Measurements from ENCODE around the gene CDH26. TPM values are rescaled to one million over a fixed set of nuclear protein-coding genes. Genes with fewer than 3 reads are reported as not detected.
A peak's percentile ranks its signal among the peaks of the same experiment; 100 is the strongest.

The CDH26 gene
- not detected for polyA plus RNA-seq

DNA sequence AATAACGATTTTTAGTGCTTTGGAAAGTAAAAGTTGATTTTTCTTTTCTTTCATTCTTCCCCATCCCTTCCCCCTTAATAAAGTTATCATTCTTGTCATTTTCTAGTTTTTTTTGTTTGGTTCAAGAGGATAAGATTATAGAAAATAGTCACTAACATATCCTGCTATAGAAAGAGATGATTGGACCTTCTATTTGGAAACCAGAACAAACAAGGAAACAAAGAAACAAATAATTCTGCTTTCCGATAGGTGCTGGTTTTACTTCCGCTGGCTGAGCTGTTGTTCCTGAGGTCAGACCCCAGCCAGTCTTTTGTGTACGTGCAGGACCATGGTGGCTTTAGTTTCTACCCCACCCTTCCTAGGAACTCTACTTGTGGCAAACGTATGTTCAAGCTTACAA is at the start of gene CDH26:
CDH26 (plus strand) TSS at position 301 of the 400 bp plus-strand sequence. CDS start 304 bp downstream, outside the sequence.
- Mint-ChIP-seq H3K27me3 (ENCODE audit: low read depth in 3 of 3) (peaks cover 0 to 2% (median 0%) of the 10 kb centered on the region in 3 donors), H3K4me1 (no peaks in the 10 kb centered on the region), H3K9me3 (no peaks in the 10 kb centered on the region), H3K4me3 (no peak within 1 kb of the TSS), H3K27ac (no peak within 1 kb of the TSS), H3K36me3 (peaks cover 8 to 16% (median 12%) of the 10 kb centered on the region in 3 donors)
- no peak for DNase-seq

DNA sequence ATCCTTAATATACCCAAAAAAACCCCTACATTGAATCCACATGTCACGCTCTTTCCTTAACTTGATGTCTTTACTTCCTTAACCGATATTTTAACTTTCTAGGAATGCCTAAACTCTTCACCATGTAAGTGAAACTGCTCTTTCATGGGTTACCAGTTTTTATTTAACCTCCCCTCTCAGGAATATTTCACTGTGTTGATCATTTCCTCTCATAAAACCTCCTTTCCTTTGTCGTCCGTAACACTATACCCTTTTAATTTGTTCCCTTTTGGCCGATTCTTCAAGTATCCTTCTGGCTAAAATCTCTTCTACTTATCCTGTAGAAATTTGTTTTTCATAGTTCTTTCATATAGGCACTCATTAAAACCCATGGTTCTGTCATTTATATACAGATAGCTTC is 49.4 kb upstream of the CDH26 start:
- Mint-ChIP-seq H3K4me1 (no peaks in the 10 kb centered on the region), H3K27ac (no peak overlapping the region), H3K9me3 (no peaks in the 10 kb centered on the region), H3K27me3 (ENCODE audit: low read depth in 3 of 3) (peaks cover 0 to 3% (median 0%) of the 10 kb centered on the region in 3 donors), H3K4me3 (no peak overlapping the region), H3K36me3 (peaks cover 0 to 14% (median 7%) of the 10 kb centered on the region in 3 donors)
- no peak for DNase-seq

DNA sequence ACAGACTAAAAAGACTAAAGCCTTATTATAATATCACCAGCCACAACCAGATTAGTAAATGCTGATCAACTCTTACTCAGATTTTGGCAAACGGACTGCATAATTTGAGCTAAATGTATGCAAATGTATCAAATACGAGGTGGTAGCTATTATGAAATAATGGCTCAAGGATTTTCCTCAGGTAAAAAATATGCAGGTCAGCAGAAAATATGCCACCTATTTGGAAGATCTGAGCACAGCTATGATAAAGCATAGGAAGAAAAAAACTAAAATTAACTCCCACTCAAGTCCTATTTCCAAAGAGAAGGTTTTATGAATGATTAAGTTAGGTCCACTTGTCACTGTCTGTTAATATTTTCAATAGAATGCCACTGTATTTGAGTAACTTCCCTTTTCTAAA is 47.2 kb upstream of the CDH26 start:
- no peak for DNase-seq
- Mint-ChIP-seq H3K9me3 (no peaks in the 10 kb centered on the region), H3K27ac (no peak overlapping the region), H3K4me1 (no peaks in the 10 kb centered on the region), H3K36me3 (peaks cover 0 to 10% (median 7%) of the 10 kb centered on the region in 3 donors), H3K4me3 (no peak overlapping the region), H3K27me3 (ENCODE audit: low read depth in 3 of 3) (peaks cover 0 to 3% (median 0%) of the 10 kb centered on the region in 3 donors)

DNA sequence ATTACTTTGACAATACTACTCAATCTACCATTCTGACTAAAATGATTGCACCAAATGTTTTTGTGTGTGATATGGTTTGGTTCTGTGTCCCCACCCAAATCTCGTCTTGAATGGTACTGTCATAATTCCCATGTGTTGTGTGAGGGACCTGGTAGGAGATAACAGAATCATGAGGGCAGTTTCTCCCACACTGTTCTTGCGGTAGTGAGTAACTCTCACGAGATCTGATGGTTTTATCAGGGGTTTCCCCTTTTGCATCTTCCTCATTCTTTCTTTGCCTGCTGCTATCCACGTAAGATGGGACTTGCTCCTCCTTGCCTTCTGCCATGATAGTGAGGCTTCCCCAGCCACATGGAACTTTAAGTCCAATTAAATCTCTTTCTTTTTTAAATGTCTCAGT is 45.6 kb upstream of the CDH26 start:
- H3K27me3 Mint-ChIP-seq (ENCODE audit: low read depth in 3 of 3), result peaks cover 0 to 3% (median 0%) of the 10 kb centered on the region in 3 donors
- H3K27ac Mint-ChIP-seq, result no peak overlapping the region
- no peak for DNase-seq
- H3K4me3 Mint-ChIP-seq, result no peak overlapping the region
- H3K4me1 Mint-ChIP-seq, result no peaks in the 10 kb centered on the region
- H3K9me3 Mint-ChIP-seq, result no peaks in the 10 kb centered on the region
- peaks cover 0 to 7% (median 7%) of the 10 kb centered on the region in 3 donors for H3K36me3 Mint-ChIP-seq

DNA sequence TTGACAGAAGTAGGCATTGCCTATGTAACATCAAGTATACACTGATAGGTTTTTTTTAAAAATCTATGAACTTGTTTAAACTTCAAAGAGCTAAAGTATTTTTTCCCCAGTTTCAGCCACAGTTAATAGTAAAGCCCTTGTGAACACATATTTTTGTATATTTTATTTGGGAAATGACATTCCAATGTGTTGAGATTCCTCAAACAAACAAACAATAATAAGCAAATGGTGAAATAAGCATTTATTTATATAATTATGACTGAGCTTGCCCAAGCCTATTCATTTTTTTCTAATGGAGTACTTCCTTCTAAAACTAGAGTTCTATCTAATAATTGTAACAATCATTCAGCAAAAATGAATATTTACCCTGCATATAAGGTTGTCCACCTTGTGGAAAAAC is 37.3 kb upstream of the CDH26 start:
- DNase-seq, result no peak
- H3K9me3 Mint-ChIP-seq, result no peaks in the 10 kb centered on the region
- H3K27ac Mint-ChIP-seq, result no peak overlapping the region
- peaks cover 0 to 3% (median 0%) of the 10 kb centered on the region in 3 donors for H3K36me3 Mint-ChIP-seq
- no peaks in the 10 kb centered on the region for H3K4me1 Mint-ChIP-seq
- H3K4me3 Mint-ChIP-seq, result no peak overlapping the region
- peaks cover 1 to 6% (median 2%) of the 10 kb centered on the region in 3 donors for H3K27me3 Mint-ChIP-seq (ENCODE audit: low read depth in 3 of 3)

DNA sequence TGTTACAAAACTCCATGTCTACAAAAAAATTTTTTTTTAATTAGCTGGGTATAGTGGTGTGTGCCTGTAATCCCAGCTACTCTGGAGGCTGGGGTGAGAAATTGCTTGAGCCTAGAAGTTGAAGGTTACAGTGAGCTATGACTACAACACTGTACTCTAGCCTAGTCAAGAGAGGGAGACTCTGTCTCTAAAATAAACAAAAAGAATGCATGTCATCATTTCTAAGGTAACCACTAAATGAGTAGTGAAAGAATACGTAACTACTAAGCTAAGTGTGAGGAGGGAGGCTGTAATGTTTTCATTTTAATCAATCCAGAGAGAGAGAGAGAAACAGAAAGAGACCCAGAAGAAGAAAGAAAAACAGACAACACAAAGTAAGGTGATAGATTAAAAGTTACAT is 34.7 kb upstream of the CDH26 start:
- DNase-seq, result no peak
- Mint-ChIP-seq H3K9me3 (no peaks in the 10 kb centered on the region), H3K4me3 (no peak overlapping the region), H3K27me3 (ENCODE audit: low read depth in 3 of 3) (peaks cover 2 to 6% (median 3%) of the 10 kb centered on the region in 3 donors), H3K27ac (no peak overlapping the region), H3K4me1 (no peaks in the 10 kb centered on the region), H3K36me3 (peaks cover 0 to 3% (median 0%) of the 10 kb centered on the region in 3 donors)

DNA sequence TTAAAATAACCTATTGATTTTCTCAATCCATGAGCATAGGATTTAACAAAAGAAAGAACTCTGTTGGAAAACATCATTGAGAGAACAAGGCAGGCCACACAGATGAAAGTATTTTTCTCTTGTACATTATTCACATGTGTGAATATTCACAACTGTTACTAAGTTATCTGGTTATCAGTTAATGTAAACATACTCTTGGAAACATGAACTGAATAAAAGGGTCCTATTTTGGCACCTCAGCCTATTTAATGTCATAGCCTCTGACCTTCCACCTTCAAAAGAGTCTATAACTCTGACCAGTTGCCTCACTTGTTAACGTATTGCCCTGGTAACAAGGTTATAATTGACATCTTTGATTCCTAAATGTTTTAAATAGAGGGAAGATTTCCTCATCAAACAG is 32.9 kb upstream of the CDH26 start:
- Mint-ChIP-seq H3K4me1 (no peaks in the 10 kb centered on the region), H3K36me3 (no peaks in the 10 kb centered on the region), H3K9me3 (no peaks in the 10 kb centered on the region), H3K27me3 (ENCODE audit: low read depth in 3 of 3) (peaks cover 0 to 6% (median 3%) of the 10 kb centered on the region in 3 donors), H3K4me3 (no peak overlapping the region), H3K27ac (no peak overlapping the region)
- no peak for DNase-seq

DNA sequence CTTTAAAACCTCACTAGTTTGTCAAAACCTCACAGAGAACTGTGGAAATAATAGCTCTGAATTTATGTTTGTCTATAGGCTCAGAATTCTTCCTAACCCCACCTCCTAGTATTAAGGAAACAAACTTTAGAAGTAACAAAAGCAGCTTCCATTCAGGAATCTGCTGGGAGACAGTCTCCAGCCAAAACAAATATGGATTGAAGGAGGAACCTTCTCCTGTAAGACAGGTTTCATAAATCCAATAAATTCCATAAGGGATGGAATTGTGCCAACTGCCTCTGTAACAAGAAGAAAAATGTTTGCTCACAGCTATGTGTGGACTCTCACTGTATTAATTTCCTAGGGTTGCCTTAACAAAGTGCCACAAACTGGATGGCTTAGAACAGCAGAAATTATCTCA is 32.3 kb upstream of the CDH26 start:
- no peaks in the 10 kb centered on the region for H3K4me1 Mint-ChIP-seq
- H3K9me3 Mint-ChIP-seq, result no peaks in the 10 kb centered on the region
- DNase-seq, result no peak
- H3K36me3 Mint-ChIP-seq, result no peaks in the 10 kb centered on the region
- H3K4me3 Mint-ChIP-seq, result no peak overlapping the region
- H3K27me3 Mint-ChIP-seq (ENCODE audit: low read depth in 3 of 3), result peaks cover 0 to 6% (median 3%) of the 10 kb centered on the region in 3 donors
- H3K27ac Mint-ChIP-seq, result no peak overlapping the region

DNA sequence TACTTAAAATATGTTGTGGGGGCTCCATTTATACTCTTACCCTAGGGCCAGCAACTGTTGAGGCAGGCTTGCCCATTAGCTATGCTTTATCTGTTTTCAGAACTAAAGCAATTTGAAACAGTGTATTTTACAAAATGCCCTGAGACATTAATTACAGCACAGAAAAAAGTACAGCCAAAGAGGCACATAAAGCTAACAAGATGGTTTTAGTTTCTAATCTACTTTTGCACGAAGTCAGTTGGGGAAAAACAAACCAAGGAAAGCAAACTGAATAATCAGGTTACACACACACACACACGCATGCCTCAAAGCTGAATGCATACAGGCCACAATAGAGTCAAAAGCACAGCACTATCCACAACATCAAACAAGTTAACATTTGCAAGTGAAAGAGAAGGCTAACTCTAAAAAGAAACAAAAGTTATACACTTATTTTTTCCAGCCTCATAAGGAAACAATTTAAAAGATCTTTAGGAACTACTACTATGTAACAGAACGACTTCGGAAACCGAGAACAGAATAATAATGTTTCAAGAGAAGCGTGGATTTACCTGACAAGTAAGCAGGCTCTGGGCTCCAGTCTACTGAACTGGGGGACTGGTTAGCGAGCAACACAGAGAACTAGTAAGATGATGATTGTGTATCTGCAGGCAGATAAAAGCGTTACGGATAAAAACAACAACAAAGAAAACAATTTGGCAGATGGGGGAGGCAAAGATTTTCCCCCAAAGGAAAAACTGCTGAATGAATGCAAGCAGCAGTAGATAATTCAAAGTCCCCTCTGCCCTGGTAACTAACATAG is 26.5 kb upstream of the CDH26 start:
- H3K36me3 Mint-ChIP-seq, result no peaks in the 10 kb centered on the region
- no peaks in the 10 kb centered on the region for H3K9me3 Mint-ChIP-seq
- no peak for DNase-seq
- H3K4me3 Mint-ChIP-seq, result peak overlapping the region; percentile 34 to 78 (median 71)
- no peak overlapping the region for H3K27ac Mint-ChIP-seq
- peaks cover 8 to 33% of the 10 kb centered on the region in 2 donors for H3K4me1 Mint-ChIP-seq
- H3K27me3 Mint-ChIP-seq (ENCODE audit: low read depth in 3 of 3), result peaks cover 0 to 10% (median 2%) of the 10 kb centered on the region in 3 donors

DNA sequence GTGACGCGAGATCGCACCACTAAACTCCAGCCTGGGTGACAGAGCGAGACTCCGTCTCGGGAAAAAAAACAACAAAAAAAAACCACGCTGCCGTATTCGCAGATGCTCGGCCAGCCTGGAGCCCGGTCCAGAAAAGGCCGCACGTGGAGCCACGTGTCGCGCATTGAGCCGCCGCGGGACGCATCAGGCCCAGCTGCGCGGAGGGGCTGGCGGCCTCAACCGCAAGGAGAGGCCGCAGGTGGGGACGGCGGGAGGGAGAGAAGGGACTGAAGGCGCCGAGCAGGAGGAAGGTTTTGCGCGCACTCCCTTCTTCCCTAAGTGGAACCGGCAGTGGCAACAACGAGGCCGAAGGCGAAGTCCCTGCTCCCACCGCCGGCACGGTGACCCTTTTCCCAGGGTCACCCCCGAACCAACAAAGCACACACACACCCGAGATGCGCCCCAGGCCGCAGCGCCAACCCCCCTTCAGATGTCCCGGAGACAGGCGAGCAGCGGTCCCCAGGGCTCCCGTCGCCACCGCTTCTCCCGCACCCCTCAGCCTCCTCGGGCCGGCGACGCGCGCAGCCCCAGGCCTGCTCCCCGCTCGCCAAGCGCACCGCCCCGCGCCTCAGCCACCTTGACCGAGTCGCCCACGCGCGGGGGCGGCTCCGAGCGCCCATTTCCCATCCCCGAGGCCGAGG is 25.5 kb upstream of the CDH26 start:
- Mint-ChIP-seq H3K4me1 (peaks cover 12 to 43% of the 10 kb centered on the region in 2 donors), H3K27ac (peak overlapping the region in 1 of 6 donors; percentile 67), H3K36me3 (no peaks in the 10 kb centered on the region), H3K4me3 (peak overlapping the region; percentile 40 to 73 (median 65)), H3K27me3 (ENCODE audit: low read depth in 3 of 3) (peaks cover 0 to 10% (median 2%) of the 10 kb centered on the region in 3 donors), H3K9me3 (no peaks in the 10 kb centered on the region)
- DNase-seq, result no peak

DNA sequence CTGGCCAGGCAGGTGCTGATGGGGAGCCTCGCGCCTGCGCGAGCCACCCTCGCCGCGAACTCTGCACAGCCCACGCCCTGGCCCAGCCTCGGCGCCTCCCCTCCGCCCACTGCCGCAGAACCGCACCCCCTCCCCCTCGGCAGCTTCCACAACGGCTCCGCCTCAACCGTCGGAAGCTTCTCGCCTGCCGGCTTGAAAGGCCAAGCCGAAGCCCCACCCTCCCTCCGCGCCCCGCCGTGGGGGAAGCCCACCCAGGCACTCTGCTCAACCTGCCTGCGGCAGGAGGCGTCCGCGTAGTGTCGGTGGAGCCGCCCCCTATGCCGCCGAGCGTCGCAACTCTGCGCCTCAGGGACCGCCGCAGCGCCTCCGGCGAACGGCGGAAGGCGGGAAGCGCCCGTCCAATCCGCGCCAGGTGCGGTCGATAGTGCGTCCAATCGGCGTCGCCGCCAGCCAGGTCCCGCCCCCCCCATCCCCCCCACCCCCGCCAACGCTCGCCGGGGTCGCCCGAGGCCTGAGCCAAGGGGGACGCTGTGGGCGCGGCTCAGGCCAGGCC is 24.9 kb upstream of the CDH26 start, which contains the start of gene SYCP2:
SYCP2 (minus strand) TSS at position 342 of the 553 bp plus-strand sequence. CDS start 11,224 bp downstream, outside the sequence.
- Mint-ChIP-seq H3K4me3 (peak within 1 kb of the TSS; percentile 75 to 85 (median 75)), H3K27ac (peak within 1 kb of the TSS in 2 of 6 donors; percentile 59 to 67), H3K36me3 (no peaks in the 10 kb centered on the region), H3K4me1 (peaks cover 18 to 50% of the 10 kb centered on the region in 2 donors), H3K9me3 (no peaks in the 10 kb centered on the region), H3K27me3 (ENCODE audit: low read depth in 3 of 3) (peaks cover 0 to 10% (median 2%) of the 10 kb centered on the region in 3 donors)
- peak; percentile 40 to 77 (median 61) for DNase-seq

DNA sequence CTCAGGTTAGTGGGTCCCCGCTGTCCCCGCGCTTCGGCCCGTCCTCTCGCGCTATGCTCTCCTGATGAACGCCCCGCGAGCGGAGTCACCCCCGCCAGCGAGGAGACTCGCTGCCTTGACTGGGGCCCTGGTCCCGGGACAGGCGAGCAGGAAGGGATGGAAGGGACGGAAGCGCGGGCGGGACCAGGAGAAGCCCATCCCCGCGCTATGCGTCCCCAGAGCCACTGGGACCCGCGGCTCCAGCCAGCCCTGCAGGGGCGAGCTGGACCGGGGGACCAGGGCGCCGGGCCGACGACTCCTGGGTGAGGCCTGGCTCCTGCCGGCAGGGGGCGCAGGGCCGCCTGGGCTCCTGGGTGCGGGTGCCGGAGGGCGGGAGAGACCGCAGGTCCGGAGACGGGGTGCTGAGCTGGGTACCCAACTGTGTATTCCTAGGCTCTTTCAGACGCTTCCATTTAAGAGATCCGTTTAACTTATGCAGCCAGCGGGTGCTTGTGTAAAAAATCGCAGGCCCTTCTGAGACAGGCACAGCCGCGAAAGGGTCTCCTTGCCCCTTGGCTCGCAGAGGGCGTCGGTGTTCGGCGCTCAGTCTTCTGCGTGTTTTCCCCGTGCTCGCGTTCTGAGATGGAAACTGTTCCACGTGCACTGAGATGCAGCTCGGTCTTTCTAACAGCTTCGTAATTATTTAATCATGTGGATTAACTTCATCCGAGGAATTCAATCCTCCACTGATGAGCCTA is 24.2 kb upstream of the CDH26 start:
- no peaks in the 10 kb centered on the region for H3K36me3 Mint-ChIP-seq
- H3K27me3 Mint-ChIP-seq (ENCODE audit: low read depth in 3 of 3), result peaks cover 3 to 14% (median 6%) of the 10 kb centered on the region in 3 donors
- H3K4me3 Mint-ChIP-seq, result peak overlapping the region; percentile 75 to 85 (median 75)
- no peaks in the 10 kb centered on the region for H3K9me3 Mint-ChIP-seq
- H3K4me1 Mint-ChIP-seq, result peaks cover 24 to 56% of the 10 kb centered on the region in 2 donors
- H3K27ac Mint-ChIP-seq, result peak overlapping the region in 1 of 6 donors; percentile 59
- peak; percentile 73 to 81 (median 79) for DNase-seq

DNA sequence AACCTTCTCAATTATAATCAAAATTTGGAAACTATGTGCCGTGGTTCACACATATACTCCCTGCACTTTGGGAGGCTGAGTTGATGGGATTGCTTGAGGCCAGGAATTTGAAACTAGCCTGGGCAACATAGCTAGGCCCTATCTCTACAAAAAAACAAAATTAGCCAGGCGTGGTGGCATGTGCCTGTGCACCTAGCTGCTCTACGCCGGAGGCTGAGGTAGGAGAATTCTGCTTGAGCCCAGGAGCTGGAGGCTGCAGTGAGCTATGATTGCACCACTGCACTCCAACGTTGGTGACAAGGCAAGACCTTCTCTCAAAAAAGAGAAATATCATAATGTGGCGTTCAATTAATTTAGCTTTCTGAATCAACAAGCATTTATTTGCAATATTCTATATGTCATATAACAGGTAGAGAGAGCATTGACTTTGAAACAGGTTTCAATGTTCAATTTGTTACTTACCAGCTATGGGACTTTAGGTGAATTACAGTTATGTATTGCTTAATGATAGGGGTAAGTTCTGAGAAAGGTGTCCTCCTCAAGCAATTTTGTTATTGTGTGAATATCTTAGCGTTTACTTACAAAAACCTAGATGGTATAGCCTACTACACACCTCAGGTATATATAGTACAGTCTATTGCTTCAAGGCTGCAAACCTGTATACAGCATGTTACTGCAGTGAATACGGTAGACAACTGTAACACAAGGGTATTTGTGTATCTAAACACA is 22.6 kb upstream of the CDH26 start:
- Mint-ChIP-seq H3K4me3 (peak overlapping the region in 3 of 5 donors; percentile 33 to 42 (median 41)), H3K4me1 (peaks cover 30 to 64% of the 10 kb centered on the region in 2 donors), H3K9me3 (no peaks in the 10 kb centered on the region), H3K27me3 (ENCODE audit: low read depth in 3 of 3) (peaks cover 3 to 16% (median 8%) of the 10 kb centered on the region in 3 donors), H3K36me3 (no peaks in the 10 kb centered on the region), H3K27ac (peak overlapping the region in 2 of 6 donors; percentile 28 to 40)
- DNase-seq, result no peak

Data from immature natural killer cell (primary cell).